HG03457 (cell line): ENCODE data around the gene MED9.

Experiments used
- ATAC-seq: cut with Tn5 transposase; IDR thresholded peaks from one replicate; pipeline ENCODE4 v1.9.1; 2021; ENCODE audit warnings: moderate number of reproducible peaks; ENCODE audit not compliant: unreplicated experiment

Gene MED9

DNA sequence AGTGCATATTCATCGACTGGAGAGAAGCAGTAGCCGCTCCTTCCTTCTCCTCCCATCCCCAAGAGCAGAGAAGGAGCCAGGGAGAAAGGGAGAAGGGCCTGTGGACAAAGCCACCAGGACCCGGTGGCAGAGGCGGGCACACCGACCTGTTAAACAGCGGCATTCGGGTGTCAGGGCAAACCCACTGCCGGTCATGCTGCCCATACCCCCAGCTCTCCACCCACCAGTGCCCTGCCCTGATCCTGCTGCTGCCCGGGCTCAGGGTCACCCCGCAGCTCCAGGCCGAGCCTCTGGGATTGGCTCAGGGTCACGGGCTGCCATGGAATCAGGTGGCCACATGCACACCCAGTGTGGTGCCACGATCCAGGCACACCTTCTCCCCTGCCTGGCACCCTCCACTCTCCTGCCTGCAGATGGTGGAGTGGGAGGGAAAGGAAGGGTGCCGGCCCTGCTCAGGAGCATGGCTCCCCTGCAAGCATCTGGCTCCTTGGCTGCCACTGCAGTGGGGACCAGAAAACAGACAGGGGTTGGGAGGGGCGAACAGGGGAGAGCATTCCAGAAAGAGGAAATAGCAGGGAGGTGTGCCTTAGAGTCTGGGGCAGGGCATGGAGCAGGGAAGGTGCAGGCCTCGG is 37.7 kb downstream of the MED9 start:
- ATAC-seq = no peak

DNA sequence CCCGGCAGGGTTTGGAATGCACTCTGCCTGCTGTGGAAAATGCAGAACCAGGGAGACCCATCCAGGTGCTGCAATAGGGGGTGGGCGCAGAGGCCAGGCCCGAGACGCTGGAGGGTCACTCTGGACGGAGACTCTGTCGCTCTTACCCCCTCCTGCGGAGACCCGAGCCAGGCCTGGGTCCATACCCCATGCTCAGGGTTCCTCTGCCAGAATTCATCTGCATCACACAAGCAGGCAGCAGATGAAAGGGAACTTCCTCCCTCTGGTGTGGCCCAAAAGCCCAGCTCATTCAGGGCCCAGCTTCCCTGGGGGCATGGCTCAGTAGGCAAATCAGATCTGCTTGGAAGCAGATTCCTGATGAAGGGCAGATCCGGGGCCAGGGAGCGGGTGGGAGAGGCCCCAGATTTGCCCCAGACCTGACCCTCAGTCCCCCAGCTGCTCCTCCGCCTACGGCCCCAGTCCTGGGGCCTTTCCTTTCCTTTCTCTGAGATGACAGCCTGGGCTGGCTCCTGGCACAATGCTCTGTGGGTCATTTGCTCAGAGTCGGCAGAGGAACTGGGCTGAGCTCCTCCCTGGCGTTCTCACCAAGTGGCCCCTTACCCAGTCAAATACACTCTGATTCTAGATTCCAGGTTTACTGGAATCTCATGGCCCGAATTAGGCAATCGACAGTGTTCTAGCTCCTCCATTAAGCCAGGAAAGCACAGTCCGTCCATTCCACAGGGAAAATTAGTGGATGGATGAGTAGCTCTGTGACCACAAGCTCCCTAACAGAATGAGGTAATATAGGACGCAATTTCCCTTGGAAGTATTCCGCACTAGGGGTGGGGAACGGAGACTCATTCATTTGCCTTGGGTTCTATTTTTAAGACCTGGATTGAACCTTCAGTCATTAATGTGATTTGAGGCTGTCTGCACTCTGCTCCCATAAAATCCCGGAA is 38.5 kb downstream of the MED9 start:
- ATAC-seq = no peak

DNA sequence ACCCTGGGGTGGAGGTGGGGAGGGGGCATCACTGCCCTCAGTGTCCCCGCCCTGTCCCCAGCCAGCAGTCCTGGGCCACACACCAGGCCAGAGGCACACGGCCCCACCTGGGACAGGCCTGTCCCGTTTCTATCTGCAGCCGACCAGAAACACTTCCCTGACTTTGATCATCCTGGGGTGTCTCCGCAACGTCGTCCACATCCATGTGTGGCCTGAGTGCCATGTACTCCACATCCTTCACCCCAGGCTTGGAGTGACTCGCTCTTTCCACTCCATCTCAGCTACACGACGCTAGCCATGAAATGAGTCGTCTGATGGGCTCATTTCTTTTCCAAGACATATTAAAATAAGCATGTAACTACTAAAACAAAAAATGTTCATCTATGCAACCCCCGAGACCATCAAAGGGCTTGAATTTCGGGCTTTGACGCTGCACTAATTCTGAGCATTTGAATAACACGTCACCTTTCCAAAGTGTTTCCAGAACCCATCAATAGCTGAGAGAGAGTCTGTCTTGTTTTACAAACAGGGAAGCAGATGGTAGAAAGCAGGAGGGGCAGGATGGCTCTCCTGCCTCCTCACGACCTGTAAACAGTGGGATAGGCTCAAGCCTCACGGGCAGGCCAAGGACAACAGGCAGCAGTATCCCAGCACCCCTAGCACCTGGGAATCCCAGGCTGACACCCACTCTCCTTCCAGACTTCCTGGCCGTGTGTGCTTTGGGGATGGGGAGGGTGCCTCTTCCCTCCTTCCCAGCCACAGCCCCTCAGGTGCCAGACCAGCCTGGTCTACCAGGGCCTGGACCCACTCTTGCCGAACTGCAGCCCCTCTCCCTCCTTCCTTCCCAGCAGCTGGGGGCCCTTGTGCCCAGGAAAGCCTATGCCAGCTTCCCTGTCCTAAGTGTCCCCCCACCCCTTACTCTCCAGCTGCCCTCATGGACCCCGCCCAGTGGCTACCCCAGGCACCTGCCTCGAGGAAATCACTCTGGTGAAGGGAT is 39.4 kb downstream of the MED9 start:
- no peak for ATAC-seq

DNA sequence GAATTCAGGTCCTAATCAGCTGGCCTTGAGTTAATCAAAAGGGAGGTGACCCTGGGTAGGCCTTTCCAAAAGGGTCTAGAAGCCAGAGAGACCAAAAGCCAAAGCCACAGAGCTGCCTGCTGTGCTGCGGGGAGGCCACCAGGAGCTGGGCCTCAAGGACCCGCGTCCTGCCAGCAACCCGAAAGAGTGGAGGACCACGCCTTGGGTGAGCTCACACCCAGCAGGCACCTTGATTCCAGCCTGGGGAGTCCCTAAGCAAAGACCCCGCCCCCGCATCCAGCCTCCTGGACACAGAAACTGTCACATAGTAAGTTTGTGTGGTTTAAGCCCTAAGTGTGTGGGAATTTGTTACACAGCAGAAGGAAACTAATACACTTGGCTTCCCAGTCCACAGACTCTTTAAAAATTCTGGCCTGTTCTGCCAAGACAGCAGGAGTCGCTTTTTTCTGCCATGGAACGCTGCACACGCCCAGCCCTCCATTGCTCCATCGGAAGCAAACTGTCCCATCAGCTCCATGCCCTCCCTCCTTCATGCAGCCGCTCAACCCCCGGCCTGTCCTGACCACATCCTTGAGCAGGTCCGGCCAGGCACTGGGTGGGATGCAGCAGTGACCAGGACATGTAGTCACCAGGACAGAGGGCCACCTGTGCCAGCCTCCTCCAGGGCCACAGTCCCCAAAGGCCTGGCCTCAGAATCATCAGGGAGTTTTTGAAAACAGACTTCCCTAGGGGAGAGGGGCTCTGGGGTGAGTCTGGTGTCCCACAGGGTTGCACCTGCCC is 40.3 kb downstream of the MED9 start:
- ATAC-seq = no peak

DNA sequence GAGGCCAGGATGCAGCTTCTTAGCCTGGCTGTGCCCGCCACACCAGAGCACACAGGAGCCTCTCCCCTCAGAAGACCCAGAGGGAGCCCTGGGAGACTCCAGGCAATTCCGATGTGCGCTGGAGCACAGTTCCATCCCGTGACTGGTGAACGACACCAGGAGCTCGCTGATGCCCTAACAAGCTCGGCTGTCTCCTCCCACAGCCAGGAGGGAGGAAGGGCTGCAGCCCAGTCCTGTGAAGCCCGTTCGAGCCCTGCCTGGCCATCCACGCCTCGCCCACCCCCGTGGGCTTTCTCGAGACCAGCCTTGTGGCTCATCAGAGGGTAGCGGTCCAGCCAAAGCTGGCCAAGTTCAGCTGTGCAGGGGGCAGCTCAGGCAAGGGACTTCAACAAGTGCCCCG is 41.2 kb downstream of the MED9 start:
- no peak for ATAC-seq

DNA sequence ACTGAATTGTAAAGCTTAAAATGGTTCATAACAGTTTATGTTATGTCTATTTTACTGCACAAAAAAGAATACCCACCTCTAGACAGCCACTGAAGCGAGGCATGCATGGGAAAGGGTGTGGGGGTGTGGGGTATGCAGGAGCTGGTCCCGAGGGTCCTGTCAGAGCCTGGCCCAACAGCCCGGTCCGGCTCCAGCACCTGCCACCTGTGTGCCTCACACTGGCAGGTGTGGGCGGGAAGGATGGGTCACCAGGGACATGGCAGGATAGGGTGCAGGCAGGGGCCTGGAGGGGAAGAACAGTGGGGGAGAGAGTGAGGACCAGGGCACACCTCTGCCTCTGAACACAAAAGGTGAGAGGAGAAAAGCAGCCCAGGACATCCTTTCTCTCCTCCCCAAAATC is 42.2 kb downstream of the MED9 start:
- no peak for ATAC-seq

DNA sequence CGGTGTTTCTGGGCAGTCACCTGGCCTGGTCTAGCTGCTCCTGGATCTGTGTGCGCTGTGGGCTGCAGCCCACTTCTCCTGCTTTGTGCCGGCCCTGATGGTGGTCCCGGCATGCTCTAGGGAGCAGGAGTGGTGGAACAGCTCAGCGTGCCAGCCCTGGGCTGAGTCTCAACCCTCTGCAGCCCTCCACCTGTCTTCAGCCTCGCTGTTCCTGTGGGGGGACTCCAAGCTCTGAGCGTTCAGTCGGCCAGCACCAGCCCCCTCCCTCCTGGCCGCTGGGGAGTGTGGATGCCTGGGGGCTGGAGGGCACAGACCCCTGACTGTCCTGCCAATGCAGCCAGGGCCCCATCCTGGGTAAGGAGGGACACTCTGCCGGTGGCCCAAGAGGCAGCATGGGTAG is 43.1 kb downstream of the MED9 start:
- no peak for ATAC-seq

DNA sequence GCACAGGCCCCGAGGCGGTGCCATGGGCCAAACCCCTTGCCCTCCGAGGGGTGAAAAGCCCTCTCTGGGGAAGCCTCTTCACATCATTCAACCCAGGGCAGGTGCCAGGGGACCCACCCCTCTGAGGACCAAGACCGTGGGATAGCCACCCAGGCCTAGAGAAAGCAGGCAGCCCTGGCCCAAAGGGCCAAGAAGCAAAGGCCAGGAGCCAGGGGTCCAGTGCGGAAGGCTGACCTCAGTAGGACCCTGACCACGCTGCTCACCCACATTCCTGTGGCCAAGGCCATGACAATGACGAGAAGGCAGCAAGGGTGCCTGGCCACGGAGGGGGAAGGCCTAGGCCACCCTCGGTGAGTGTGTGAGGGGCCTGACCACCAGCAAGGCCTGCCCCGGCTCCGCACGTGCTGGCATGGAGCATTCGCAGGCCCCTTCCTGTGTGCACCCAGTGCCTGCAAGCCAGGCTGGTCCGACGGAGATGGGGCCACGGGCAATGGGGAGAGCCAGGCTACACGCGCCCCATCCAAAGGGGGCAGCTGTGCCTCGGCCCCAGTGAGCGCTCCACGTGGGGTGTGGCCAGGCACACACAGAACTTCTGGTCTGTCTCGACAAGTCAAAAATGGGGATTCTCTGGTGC is 43.9 kb downstream of the MED9 start:
- ATAC-seq = no peak

DNA sequence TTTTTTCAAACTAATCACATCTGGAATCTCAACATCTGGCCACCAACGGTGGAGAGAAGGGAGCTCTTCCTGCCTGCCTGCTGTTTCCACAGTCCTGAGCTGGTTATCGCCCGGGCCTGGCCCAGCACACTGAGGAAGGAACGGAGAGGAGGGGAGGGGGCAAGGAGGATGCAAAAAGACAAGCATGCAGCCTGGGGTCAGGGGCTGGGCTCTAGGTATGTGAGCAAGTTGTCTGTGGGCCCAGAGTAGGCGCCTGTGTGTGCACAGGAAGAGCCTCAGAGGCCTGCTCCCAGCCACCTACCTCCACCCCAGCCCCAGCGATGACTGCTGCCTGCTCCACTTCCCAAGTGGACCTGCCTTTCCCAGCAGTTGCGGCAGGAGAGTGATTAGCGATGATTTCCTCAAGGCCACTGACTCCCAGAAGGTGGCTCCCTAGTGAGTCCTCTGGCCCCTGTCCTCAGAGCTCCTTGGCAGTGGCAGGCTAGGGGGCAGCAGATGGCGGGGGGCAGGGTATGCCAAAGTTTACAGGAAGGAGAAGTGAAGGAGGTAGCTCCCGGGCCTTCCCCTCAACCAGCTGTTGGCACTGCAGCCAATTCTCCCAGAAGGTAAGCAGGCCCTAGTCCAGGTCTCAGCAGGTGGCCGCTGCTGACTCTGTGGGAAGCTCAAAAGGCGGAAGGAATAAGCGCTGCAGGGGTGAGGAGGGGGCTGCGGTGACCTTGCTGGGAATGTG is 46.4 kb downstream of the MED9 start:
- no peak for ATAC-seq

DNA sequence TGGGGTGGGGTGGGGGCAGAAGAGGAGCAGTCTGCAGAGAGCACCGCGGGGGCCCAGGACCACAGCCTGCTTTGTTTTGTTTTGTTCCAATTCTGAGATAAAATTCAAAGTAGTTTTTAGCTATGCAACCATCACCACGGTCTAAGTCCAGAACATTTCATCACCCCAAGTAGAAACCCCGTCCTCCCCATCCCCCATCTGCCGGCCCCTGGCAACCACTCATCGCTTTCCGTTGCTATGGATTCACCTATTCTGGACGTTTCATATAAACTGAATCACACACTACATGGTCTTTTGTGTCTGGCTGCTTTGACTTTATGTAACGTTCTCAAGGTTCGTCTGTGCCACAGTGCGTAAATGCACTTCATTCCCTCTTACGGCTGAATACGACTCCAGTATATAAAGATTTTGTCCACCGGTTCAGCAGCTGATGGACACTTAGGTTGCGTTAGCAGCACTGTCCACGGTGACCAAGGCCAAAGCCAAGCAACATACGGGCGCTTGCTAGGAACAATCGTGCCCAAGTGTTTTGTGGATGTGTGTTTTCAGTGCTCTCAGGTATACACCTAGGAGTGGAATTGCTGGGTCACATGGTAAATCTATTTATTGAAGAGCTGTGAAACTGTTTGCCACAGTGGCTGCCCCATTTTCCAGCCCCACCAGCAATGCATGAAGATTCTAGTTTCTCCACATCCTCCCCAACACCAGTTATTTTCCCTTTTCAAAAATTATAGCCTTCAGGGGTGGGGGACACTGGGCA is 47.1 kb downstream of the MED9 start:
- ATAC-seq = no peak

DNA sequence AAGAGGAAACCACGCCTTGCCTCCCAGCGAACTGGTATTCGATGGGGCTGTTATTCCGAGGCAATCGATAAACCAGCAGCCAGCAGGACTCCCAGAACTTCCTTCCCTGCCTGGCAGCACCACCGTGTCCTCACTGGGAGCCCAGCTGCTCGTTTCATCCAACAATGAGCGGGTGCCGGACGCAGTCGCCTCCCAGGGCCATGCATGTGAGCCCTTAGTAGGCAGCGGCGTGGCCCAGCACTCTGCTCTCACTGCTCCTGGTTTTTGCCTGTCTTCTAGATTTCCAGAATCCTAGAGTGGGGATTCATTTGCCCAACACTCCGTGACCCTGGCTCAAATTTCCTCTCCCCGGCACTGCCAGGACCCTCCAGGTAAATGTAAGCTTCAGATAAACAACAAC is 48.5 kb downstream of the MED9 start:
- ATAC-seq = no peak

DNA sequence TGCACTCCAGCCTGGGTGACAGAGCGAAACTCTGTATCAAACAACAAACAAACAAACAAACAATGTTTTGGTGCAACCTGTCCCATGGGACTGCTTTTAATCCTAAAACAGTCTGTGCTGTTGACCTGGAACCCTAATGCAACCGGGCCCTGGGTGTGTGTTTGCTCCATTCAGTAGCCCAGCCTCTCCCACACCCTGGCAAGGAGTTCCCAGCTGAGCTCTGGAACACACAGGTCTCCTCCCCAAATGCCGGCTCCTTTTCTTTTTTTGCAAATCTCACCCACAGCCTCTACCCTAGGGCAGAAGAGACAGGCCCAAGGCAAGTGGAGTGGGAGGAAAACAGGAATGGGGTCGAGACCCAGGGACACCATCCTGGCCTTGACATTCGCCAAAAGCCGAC is 49.2 kb downstream of the MED9 start:
- no peak for ATAC-seq

DNA sequence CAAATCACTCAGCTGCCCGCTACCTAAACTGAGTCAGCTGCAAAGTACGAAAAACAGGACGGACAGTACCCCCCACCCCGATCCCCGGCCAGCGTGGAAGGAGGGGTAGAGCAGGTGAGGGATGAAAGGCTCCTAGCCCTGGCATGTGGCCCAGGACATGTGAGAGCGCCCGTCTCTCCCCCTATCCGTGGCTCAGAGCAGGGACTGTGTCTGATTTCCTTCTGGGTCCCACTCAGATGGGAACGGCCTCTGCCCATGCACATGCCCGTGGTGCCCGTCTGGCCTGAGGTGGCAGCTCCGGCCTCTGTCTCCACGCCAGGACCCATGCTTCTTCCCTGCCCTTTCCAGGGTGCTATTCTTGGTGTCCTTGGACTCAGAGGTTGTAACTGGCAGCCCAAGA is 49.6 kb downstream of the MED9 start:
- no peak for ATAC-seq

DNA sequence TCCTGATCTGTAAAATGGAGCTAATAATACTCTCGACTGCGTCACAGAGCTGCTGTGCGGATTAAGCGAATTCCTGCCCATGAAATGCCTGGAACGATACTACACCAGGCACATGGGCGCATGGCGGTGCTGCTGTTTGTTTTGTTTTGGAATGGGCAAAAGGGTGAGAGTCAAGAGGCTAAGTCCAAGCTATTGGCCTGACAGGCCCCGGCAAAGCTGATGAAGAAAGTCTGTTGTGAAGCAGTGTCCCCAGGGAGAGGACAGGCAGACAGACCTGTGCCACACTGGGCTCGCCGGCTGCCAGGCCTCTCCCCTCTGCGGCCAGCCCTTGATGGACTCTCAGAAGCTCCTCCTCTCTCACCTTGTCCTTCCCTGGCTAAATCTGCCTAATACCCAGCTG is 50.7 kb downstream of the MED9 start:
- ATAC-seq = no peak

DNA sequence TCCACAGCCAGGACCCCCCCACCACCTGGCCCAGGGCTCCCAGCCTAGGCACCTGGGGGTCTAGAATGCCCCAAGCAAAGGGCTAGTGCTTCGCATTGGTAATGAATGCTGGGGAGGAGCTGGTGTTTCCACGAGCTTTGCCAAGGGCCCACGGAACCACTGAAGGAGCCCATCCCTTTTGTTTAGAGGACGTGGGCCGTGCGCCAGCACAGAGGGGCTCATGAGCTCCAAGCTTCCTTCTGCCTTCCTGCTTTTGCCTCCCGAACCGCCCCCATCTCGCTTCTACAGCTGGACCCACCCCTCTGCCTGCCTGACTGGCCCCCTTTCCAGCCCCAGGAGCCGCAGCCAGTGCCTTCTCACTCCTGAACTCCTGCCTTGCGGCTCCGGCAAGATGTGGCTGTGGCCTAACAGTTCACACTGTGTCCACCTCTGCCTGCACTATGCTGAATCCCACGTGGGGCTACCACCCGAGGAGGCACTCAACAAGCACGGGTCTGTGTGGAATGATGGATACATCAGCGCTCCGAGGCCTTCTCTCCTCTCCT is 51.2 kb downstream of the MED9 start:
- ATAC-seq = no peak

DNA sequence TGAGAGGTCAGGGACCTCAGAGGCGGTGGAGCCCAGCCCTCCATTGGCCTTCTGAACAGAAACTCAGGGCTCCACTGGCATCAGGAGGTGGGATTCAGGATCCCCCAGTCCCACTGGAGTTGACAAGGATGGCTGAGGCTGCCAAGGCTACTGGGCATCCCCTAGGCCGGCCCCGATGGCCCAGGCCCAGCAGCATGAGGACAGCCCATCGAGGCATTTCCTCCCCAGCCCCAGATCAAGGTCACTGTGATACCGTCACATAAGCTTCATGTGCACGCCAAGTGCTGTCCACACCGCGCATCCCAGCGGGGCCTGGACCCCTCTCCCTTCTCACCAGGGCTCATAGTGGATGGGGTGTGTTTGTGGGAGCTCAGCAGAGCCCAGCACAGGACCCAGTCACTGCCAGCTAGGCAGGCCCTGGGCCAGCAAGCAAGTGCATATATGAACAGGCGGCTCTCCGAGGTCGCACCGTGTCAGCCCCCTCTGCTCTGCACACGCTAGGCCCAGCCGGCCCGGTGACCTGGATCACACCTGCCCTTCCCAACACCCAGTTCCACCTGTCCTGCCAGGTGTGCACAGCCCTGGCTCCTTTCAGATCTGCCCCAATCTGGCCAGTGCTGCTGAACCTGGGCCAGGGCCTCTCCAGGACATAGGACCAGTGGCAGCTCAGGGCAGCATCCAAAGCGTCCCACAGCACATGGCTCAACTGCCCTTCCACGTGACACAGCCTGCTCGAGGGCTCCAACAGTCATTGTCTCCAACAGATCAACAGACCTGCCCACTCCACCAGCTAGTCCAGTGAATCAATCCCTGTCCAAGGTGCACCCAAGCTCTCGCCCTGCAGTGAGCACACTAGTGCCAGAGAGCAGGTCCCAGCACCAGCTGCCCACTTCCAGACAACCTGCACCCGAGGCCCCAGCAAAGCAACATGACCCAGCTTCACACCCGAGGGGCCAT is 52.2 kb downstream of the MED9 start:
- ATAC-seq = no peak

DNA sequence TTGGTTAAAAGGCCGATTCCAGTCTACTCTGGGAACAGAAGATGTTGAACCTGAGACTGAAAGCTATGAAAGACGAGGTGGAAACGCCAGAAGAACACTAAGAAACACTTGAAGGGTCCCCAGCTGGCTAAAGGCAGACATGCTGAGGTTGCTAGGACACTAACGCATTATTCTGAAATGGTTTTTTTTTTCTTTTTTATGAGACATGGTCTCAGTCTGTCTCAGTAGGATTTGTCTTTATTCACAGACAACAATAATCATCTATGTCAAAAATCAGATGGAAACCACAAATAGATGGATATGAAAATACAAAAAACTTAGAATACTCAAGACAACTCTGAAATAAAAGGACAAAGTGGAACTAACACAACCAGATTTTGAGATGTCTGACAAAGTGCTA is 54.4 kb downstream of the MED9 start:
- no peak for ATAC-seq
